IMR-90 (cell line): Measurements from ENCODE around the gene CXCR3. TPM values are rescaled to one million over a fixed set of nuclear protein-coding genes. Genes with fewer than 3 reads are reported as not detected.
"Not testable (repeated sequence)": the region's sequence is repeated elsewhere in the genome, so short reads cannot be mapped to it uniquely, and the experiment has no call there.

ENCODE experiments used
- ATAC-seq: fragments of 200-7000 bp; cut with Tn5 transposase; 2 replicates; pipeline ENCODE4 v1.9.1; 2020; ENCODE audit warnings: low read depth, mild to moderate bottlenecking, moderate library complexity
- BruUV-seq: library from RNA; stranded (reverse); fragments of 400-500 nt; replicated peaks from 2 replicates; lab custom pipeline; 2021; lab: Mats Ljungman, UMichigan
- CTCF ChIA-PET: fragments of 300-600 bp; formaldehyde crosslinking; extraction: SDS; loops from one replicate; lab custom pipeline; 2021; ENCODE audit warnings: antibody characterized with exemption; lab: Yijun Ruan, JAX
- POLR2A ChIA-PET: fragments of 300-600 bp; sonication (Branson Sonifier 250); formaldehyde crosslinking; loops from one replicate; lab custom pipeline; 2022; ENCODE audit warnings: antibody characterized with exemption; ENCODE audit not compliant: unreplicated experiment; lab: Charles Lee
- DNase-seq: peaks from one replicate; pipeline ENCODE4 v3.0.0; 2013
- H2AFZ ChIP-seq: replicated peaks from 2 replicates; pipeline ENCODE3; 2013; ENCODE audit warnings: low read length, mild to moderate bottlenecking; ENCODE audit not compliant: poor library complexity
- H2AK5ac ChIP-seq: 2 replicates; pipeline ENCODE4 v1.6.1; 2013; ENCODE audit warnings: low read depth, low read length, inconsistent platforms
- H2AK9ac ChIP-seq: replicated peaks from 2 replicates; pipeline ENCODE3; 2013; ENCODE audit warnings: mild to moderate bottlenecking, low read depth, low read length, moderate library complexity; ENCODE audit not compliant: poor library complexity
- H2BK120ac ChIP-seq: 2 replicates; pipeline ENCODE4 v1.6.1; 2013; ENCODE audit warnings: low read depth, low read length, inconsistent platforms
- H2BK15ac ChIP-seq: 3 replicates; pipeline ENCODE4 v1.6.1; 2013; ENCODE audit warnings: low read depth, low read length, inconsistent platforms
- H2BK20ac ChIP-seq: 2 replicates; pipeline ENCODE4 v1.6.1; 2013; ENCODE audit warnings: low read depth, mild to moderate bottlenecking, inconsistent platforms, low read length, moderate library complexity
- H2BK5ac ChIP-seq: 2 replicates; pipeline ENCODE4 v1.6.1; 2013; ENCODE audit warnings: mild to moderate bottlenecking, low read depth, low read length, inconsistent platforms; ENCODE audit not compliant: poor library complexity, severe bottlenecking
- H3K14ac ChIP-seq: replicated peaks from 2 replicates; pipeline ENCODE4 v1.6.1; 2013; ENCODE audit warnings: low read depth, low read length, inconsistent platforms
- H3K18ac ChIP-seq: 2 replicates; pipeline ENCODE4 v1.6.1; 2013; ENCODE audit warnings: low read depth, low read length, control low read depth
- H3K23ac ChIP-seq: 2 replicates; pipeline ENCODE4 v1.6.1; 2013; ENCODE audit warnings: low read depth, low read length, inconsistent platforms
- H3K27ac ChIP-seq: 2 replicates; pipeline ENCODE4 v1.5.1; 2013; ENCODE audit warnings: mild to moderate bottlenecking, control low read depth, low read length; ENCODE audit not compliant: insufficient read depth
- H3K27me3 ChIP-seq: 2 replicates; pipeline ENCODE4 v1.6.1; 2013; ENCODE audit warnings: low read length; ENCODE audit not compliant: control insufficient read depth, insufficient read depth
- H3K36me3 ChIP-seq: 2 replicates; pipeline ENCODE4 v1.6.1; 2013; ENCODE audit warnings: low read length, mixed read lengths; ENCODE audit not compliant: control insufficient read depth, insufficient read depth
- H3K4ac ChIP-seq: 2 replicates; pipeline ENCODE4 v1.6.1; 2013; ENCODE audit warnings: low read depth, low read length, inconsistent platforms
- H3K4me1 ChIP-seq: 2 replicates; pipeline ENCODE4 v1.6.1; 2013; ENCODE audit warnings: low read length, mixed read lengths; ENCODE audit not compliant: control insufficient read depth, insufficient read depth
- H3K4me2 ChIP-seq: 2 replicates; pipeline ENCODE4 v1.6.1; 2013; ENCODE audit warnings: low read depth, mild to moderate bottlenecking, control low read depth, low read length, moderate library complexity
- H3K4me3 ChIP-seq: 2 replicates; pipeline ENCODE4 v1.5.1; 2013; ENCODE audit warnings: low read depth, mild to moderate bottlenecking, control low read depth, low read length, moderate library complexity; ENCODE audit not compliant: insufficient read depth
- H3K56ac ChIP-seq: 2 replicates; pipeline ENCODE4 v1.6.1; 2013; ENCODE audit warnings: low read length, inconsistent platforms; ENCODE audit not compliant: insufficient read depth; ENCODE audit errors: extremely low read depth
- H3K79me1 ChIP-seq, 2 experiments: 2 replicates each; pipeline ENCODE4 v1.6.1; 2013; ENCODE audit warnings: low read length in 2 of 2, inconsistent platforms in 1 of 2, low read depth in 1 of 2
- H3K9ac ChIP-seq: 2 replicates; pipeline ENCODE4 v1.6.1; 2013; ENCODE audit warnings: low read depth, low read length, control low read depth
- H3K9me1 ChIP-seq: 2 replicates; pipeline ENCODE4 v1.6.1; 2013; ENCODE audit warnings: low read length, inconsistent platforms; ENCODE audit not compliant: insufficient read depth
- H3K9me3 ChIP-seq: 2 replicates; pipeline ENCODE4 v1.6.1; 2013; ENCODE audit warnings: low read length; ENCODE audit not compliant: control insufficient read depth, insufficient read depth
- H4K20me1 ChIP-seq: 2 replicates; pipeline ENCODE4 v1.6.1; 2013; ENCODE audit warnings: low read length, inconsistent platforms; ENCODE audit not compliant: insufficient read depth
- H4K5ac ChIP-seq: 2 replicates; pipeline ENCODE4 v1.6.1; 2013; ENCODE audit warnings: mild to moderate bottlenecking, low read depth, low read length, control low read depth
- H4K8ac ChIP-seq, 2 experiments: 2 replicates each; pipeline ENCODE4 v1.6.1; 2013; ENCODE audit warnings: low read depth in 2 of 2, low read length in 2 of 2, control low read depth in 1 of 2, inconsistent platforms in 1 of 2
- H4K91ac ChIP-seq: 2 replicates; pipeline ENCODE4 v1.6.1; 2013; ENCODE audit warnings: low read depth, low read length, inconsistent platforms; ENCODE audit not compliant: insufficient read depth
- WGBS, 2 experiments: methylation state at CpG; one replicate each; pipeline versions ENCODE4 v1.1.5 to v1.1.7; 2013; ENCODE audit warnings: missing lambda C conversion rate in 2 of 2; ENCODE audit not compliant: insufficient read length in 1 of 2; ENCODE audit errors: extremely low coverage in 2 of 2; 5-methylcytosine and 5-hydroxymethylcytosine counted together
- dilution Hi-C: fragments of 300-500 bp; cut with HindIII; formaldehyde crosslinking; loops from one replicate; pipeline ENCODE4 v1.14.3; 2018; ENCODE audit warnings: low sequenced_read_pairs; ENCODE audit not compliant: unreplicated experiment
- in situ Hi-C: fragments of 300-500 bp; cut with MboI; formaldehyde crosslinking; loops from 3 replicates; pipeline ENCODE4 v1.14.3; 2019; ENCODE audit warnings: low sequenced_read_pairs, inconsistent platforms, mixed read lengths
- intact Hi-C: fragments of 100-400 bp; cut with micrococcal nuclease; formaldehyde crosslinking; loops from 2 replicates; pipeline ENCODE4 v1.10.0; 2022
- polyA plus RNA-seq, 3 experiments: library from polyadenylated mRNA; depleted of rRNA; stranded (reverse); fragments of >200 nt; gene quantifications; 2 replicates each; pipeline ENCODE4 v1.2.3, GENCODE V29; 2012; ENCODE audit warnings: low replicate concordance in 1 of 3
- total RNA-seq: library from RNA; depleted of rRNA; stranded (reverse); fragments of >200 nt; gene quantifications from 2 replicates; pipeline ENCODE4 v1.2.3, GENCODE V29; 2012

CXCR3 gene
- total and polyA plus RNA-seq, 2 of the 4 experiments (the other 2 are of a cell fraction), result not detected

DNA sequence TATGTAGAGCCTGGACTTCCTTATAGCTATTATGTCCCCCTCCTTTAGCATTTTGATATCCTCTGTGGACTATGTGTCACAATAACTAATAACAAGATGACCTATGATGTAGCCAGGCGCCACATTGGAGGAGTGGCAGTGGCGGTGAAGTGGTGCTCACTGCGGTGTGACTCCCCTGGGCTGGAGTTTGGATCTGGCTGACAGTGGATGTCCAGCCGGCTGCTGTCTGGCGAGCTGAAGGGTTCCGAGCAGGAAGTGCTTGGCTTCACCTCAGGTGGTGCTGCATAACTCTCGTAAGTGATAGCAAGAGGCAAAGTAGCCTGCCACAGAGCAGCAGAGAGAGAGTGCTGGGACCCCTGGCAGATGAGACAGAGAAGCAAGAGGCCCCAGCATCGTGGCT lies 25.1 kb downstream of the CXCR3 start:
- ATAC-seq, POLR2A ChIA-PET, H3K56ac ChIP-seq, H3K4me3 ChIP-seq, H4K5ac ChIP-seq, H3K9me3 ChIP-seq, BruUV-seq, H3K18ac ChIP-seq, H3K79me1 ChIP-seq, H2BK5ac ChIP-seq, intact Hi-C loops, H2BK20ac ChIP-seq, H2BK15ac ChIP-seq, H3K23ac ChIP-seq, dilution Hi-C loops, H3K27me3 ChIP-seq, H3K14ac ChIP-seq, H2BK120ac ChIP-seq, H3K9me1 ChIP-seq, CTCF ChIA-PET, H3K4ac ChIP-seq, H4K91ac ChIP-seq, H3K4me2 ChIP-seq, H4K20me1 ChIP-seq, H3K27ac ChIP-seq, H2AK9ac ChIP-seq, H4K8ac ChIP-seq, in situ Hi-C loops, DNase-seq, H2AK5ac ChIP-seq, H3K4me1 ChIP-seq, H3K9ac ChIP-seq, H2AFZ ChIP-seq: not testable (repeated sequence)
- H3K36me3 ChIP-seq, result peaks cover 11% of the 10 kb centered on the region; the same call in 1 of the 2 replicates
- no CpG with 5 or more reads among the region's 8 CpGs for WGBS, 2 experiments
